Measurements from ENCODE around the gene TRAM2.

The TRAM2 gene

GRCh38 chr6:52533491-52533890 lies 43.4 kb downstream of the TRAM2 start:
- Histone ChIP-seq H3K27me3 (replicated peaks in 2 of 5; ENCODE audit: control insufficient read depth in 4 of 5, insufficient read depth in 5 of 5, low read length in 4 of 5) (no peaks in the 10 kb centered on the region), H3K4me3 (ENCODE audit: control insufficient read depth in 1 of 7, extremely low read depth in 1 of 7, insufficient read depth in 4 of 7, low read depth in 2 of 7, low read length in 6 of 7) (no peak overlapping the region), H3K36me3 (ENCODE audit: control insufficient read depth in 4 of 4, insufficient read depth in 4 of 4, low read length in 3 of 4) (peaks cover 0 to 13% (median 5%) of the 10 kb centered on the region in 4 experiments), H3K4me1 (ENCODE audit: control extremely low read depth in 1 of 4, control insufficient read depth in 4 of 4, insufficient read depth in 4 of 4, low read length in 3 of 4) (peaks cover 8 to 23% (median 21%) of the 10 kb centered on the region in 4 experiments), H3K27ac (ENCODE audit: insufficient read depth in 1 of 2, low read depth in 1 of 2, low read length in 2 of 2, poor library complexity in 1 of 2, severe bottlenecking in 2 of 2) (no peak overlapping the region), H3K9me3 (ENCODE audit: control extremely low read depth in 1 of 5, control insufficient read depth in 4 of 5, insufficient read depth in 2 of 5, low read depth in 1 of 5, low read length in 4 of 5) (no peaks in the 10 kb centered on the region)
- ChIA-PET POLR2A (no interaction called here), CTCF (interaction anchor here (1.6 kb wide), 1 partner anchor 8 kb away, joined by 3 read pairs; no protein-coding TSS in a partner anchor)
- WGBS (ENCODE audit: insufficient coverage), result no CpG with 5 or more reads among the region's 2 CpGs
- DNase-seq, result no peak

GRCh38 chr6:52532457-52532856 lies 44.4 kb downstream of the TRAM2 start:
- no peaks in the 10 kb centered on the region for H3K27me3 ChIP-seq (replicated peaks in 2 of 5; ENCODE audit: control insufficient read depth in 4 of 5, insufficient read depth in 5 of 5, low read length in 4 of 5)
- no peak overlapping the region for H3K27ac ChIP-seq (ENCODE audit: insufficient read depth in 1 of 2, low read depth in 1 of 2, low read length in 2 of 2, poor library complexity in 1 of 2, severe bottlenecking in 2 of 2)
- ChIA-PET POLR2A (no interaction called here), CTCF (no interaction called here)
- H3K4me3 ChIP-seq (ENCODE audit: control insufficient read depth in 1 of 7, extremely low read depth in 1 of 7, insufficient read depth in 4 of 7, low read depth in 2 of 7, low read length in 6 of 7), result no peak overlapping the region
- DNase-seq, result no peak
- H3K9me3 ChIP-seq (ENCODE audit: control extremely low read depth in 1 of 5, control insufficient read depth in 4 of 5, insufficient read depth in 2 of 5, low read depth in 1 of 5, low read length in 4 of 5), result no peaks in the 10 kb centered on the region
- H3K4me1 ChIP-seq (ENCODE audit: control extremely low read depth in 1 of 4, control insufficient read depth in 4 of 4, insufficient read depth in 4 of 4, low read length in 3 of 4), result peaks cover 8 to 12% (median 11%) of the 10 kb centered on the region in 4 experiments
- H3K36me3 ChIP-seq (ENCODE audit: control insufficient read depth in 4 of 4, insufficient read depth in 4 of 4, low read length in 3 of 4), result peaks cover 0 to 13% (median 5%) of the 10 kb centered on the region in 4 experiments
- WGBS (ENCODE audit: insufficient coverage), result no CpG with 5 or more reads among the region's 2 CpGs

GRCh38 chr6:52531834-52532233 lies 45.0 kb downstream of the TRAM2 start:
- POLR2A ChIA-PET, result no interaction called here
- H3K36me3 ChIP-seq (ENCODE audit: control insufficient read depth in 4 of 4, insufficient read depth in 4 of 4, low read length in 3 of 4), result peaks cover 0 to 13% (median 5%) of the 10 kb centered on the region in 4 experiments
- H3K4me3 ChIP-seq (ENCODE audit: control insufficient read depth in 1 of 7, extremely low read depth in 1 of 7, insufficient read depth in 4 of 7, low read depth in 2 of 7, low read length in 6 of 7), result no peak overlapping the region
- CTCF ChIA-PET, result no interaction called here
- H3K27me3 ChIP-seq (replicated peaks in 2 of 5; ENCODE audit: control insufficient read depth in 4 of 5, insufficient read depth in 5 of 5, low read length in 4 of 5), result no peaks in the 10 kb centered on the region
- no peak for DNase-seq
- WGBS (ENCODE audit: insufficient coverage), result 100% methylated on average over 1 of the region's 1 CpG
- H3K9me3 ChIP-seq (ENCODE audit: control extremely low read depth in 1 of 5, control insufficient read depth in 4 of 5, insufficient read depth in 2 of 5, low read depth in 1 of 5, low read length in 4 of 5), result no peaks in the 10 kb centered on the region
- peaks cover 2 to 6% (median 5%) of the 10 kb centered on the region in 4 experiments for H3K4me1 ChIP-seq (ENCODE audit: control extremely low read depth in 1 of 4, control insufficient read depth in 4 of 4, insufficient read depth in 4 of 4, low read length in 3 of 4)
- no peak overlapping the region for H3K27ac ChIP-seq (ENCODE audit: insufficient read depth in 1 of 2, low read depth in 1 of 2, low read length in 2 of 2, poor library complexity in 1 of 2, severe bottlenecking in 2 of 2)

GRCh38 chr6:52531396-52531795 lies 45.5 kb downstream of the TRAM2 start:
- Histone ChIP-seq H3K4me3 (ENCODE audit: control insufficient read depth in 1 of 7, extremely low read depth in 1 of 7, insufficient read depth in 4 of 7, low read depth in 2 of 7, low read length in 6 of 7) (no peak overlapping the region), H3K27me3 (replicated peaks in 2 of 5; ENCODE audit: control insufficient read depth in 4 of 5, insufficient read depth in 5 of 5, low read length in 4 of 5) (no peaks in the 10 kb centered on the region), H3K27ac (ENCODE audit: insufficient read depth in 1 of 2, low read depth in 1 of 2, low read length in 2 of 2, poor library complexity in 1 of 2, severe bottlenecking in 2 of 2) (no peak overlapping the region), H3K36me3 (ENCODE audit: control insufficient read depth in 4 of 4, insufficient read depth in 4 of 4, low read length in 3 of 4) (peaks cover 0 to 13% (median 5%) of the 10 kb centered on the region in 4 experiments), H3K4me1 (ENCODE audit: control extremely low read depth in 1 of 4, control insufficient read depth in 4 of 4, insufficient read depth in 4 of 4, low read length in 3 of 4) (peaks cover under 1 to 3% (median 1%) of the 10 kb centered on the region in 4 experiments), H3K9me3 (ENCODE audit: control extremely low read depth in 1 of 5, control insufficient read depth in 4 of 5, insufficient read depth in 2 of 5, low read depth in 1 of 5, low read length in 4 of 5) (no peaks in the 10 kb centered on the region)
- CTCF ChIA-PET, result no interaction called here
- POLR2A ChIA-PET, result interaction anchor here (0.6 kb wide), 1 partner anchor 276 kb away, joined by 3 read pairs; no protein-coding TSS in a partner anchor
- 98% methylated on average over 4 of the region's 4 CpGs for WGBS (ENCODE audit: insufficient coverage)
- no peak for DNase-seq

- CTCF ChIA-PET, result no interaction called here
- H3K4me1 ChIP-seq (ENCODE audit: control extremely low read depth in 1 of 4, control insufficient read depth in 4 of 4, insufficient read depth in 4 of 4, low read length in 3 of 4), result peaks cover 0 to 3% (median 0%) of the 10 kb centered on the region in 4 experiments
- POLR2A ChIA-PET, result no interaction called here
- H3K27ac ChIP-seq (ENCODE audit: insufficient read depth in 1 of 2, low read depth in 1 of 2, low read length in 2 of 2, poor library complexity in 1 of 2, severe bottlenecking in 2 of 2), result no peak overlapping the region
- no peak overlapping the region for H3K4me3 ChIP-seq (ENCODE audit: control insufficient read depth in 1 of 7, extremely low read depth in 1 of 7, insufficient read depth in 4 of 7, low read depth in 2 of 7, low read length in 6 of 7)
- H3K36me3 ChIP-seq (ENCODE audit: control insufficient read depth in 4 of 4, insufficient read depth in 4 of 4, low read length in 3 of 4), result peaks cover 0 to 13% (median 5%) of the 10 kb centered on the region in 4 experiments
- no peak for DNase-seq
- WGBS (ENCODE audit: insufficient coverage), result 97% methylated on average over 10 of the region's 10 CpGs
- H3K9me3 ChIP-seq (ENCODE audit: control extremely low read depth in 1 of 5, control insufficient read depth in 4 of 5, insufficient read depth in 2 of 5, low read depth in 1 of 5, low read length in 4 of 5), result no peaks in the 10 kb centered on the region
- H3K27me3 ChIP-seq (replicated peaks in 2 of 5; ENCODE audit: control insufficient read depth in 4 of 5, insufficient read depth in 5 of 5, low read length in 4 of 5), result no peaks in the 10 kb centered on the region
Observed at GRCh38 chr6:52530351-52530750, 46.5 kb downstream of the TRAM2 start.

- Histone ChIP-seq H3K36me3 (ENCODE audit: control insufficient read depth in 4 of 4, insufficient read depth in 4 of 4, low read length in 3 of 4) (peaks cover 0 to 7% (median 2%) of the 10 kb centered on the region in 4 experiments), H3K4me3 (ENCODE audit: control insufficient read depth in 1 of 7, extremely low read depth in 1 of 7, insufficient read depth in 4 of 7, low read depth in 2 of 7, low read length in 6 of 7) (no peak overlapping the region), H3K4me1 (ENCODE audit: control extremely low read depth in 1 of 4, control insufficient read depth in 4 of 4, insufficient read depth in 4 of 4, low read length in 3 of 4) (no peaks in the 10 kb centered on the region), H3K27me3 (replicated peaks in 2 of 5; ENCODE audit: control insufficient read depth in 4 of 5, insufficient read depth in 5 of 5, low read length in 4 of 5) (no peaks in the 10 kb centered on the region), H3K27ac (ENCODE audit: insufficient read depth in 1 of 2, low read depth in 1 of 2, low read length in 2 of 2, poor library complexity in 1 of 2, severe bottlenecking in 2 of 2) (no peak overlapping the region), H3K9me3 (ENCODE audit: control extremely low read depth in 1 of 5, control insufficient read depth in 4 of 5, insufficient read depth in 2 of 5, low read depth in 1 of 5, low read length in 4 of 5) (no peaks in the 10 kb centered on the region)
- POLR2A ChIA-PET, result no interaction called here
- WGBS (ENCODE audit: insufficient coverage), result 100% methylated on average over 8 of the region's 8 CpGs
- no peak for DNase-seq
- CTCF ChIA-PET, result no interaction called here
Observed at GRCh38 chr6:52529311-52529710, 47.5 kb downstream of the TRAM2 start.

GRCh38 chr6:52527436-52527835 lies 49.4 kb downstream of the TRAM2 start:
- DNase-seq, result no peak
- POLR2A ChIA-PET, result interaction anchor here (0.7 kb wide), 1 partner anchor 27 kb away, joined by 3 read pairs; no protein-coding TSS in a partner anchor
- Histone ChIP-seq H3K36me3 (ENCODE audit: control insufficient read depth in 4 of 4, insufficient read depth in 4 of 4, low read length in 3 of 4) (peaks cover 0 to 5% (median 2%) of the 10 kb centered on the region in 4 experiments), H3K4me1 (ENCODE audit: control extremely low read depth in 1 of 4, control insufficient read depth in 4 of 4, insufficient read depth in 4 of 4, low read length in 3 of 4) (no peaks in the 10 kb centered on the region), H3K9me3 (ENCODE audit: control extremely low read depth in 1 of 5, control insufficient read depth in 4 of 5, insufficient read depth in 2 of 5, low read depth in 1 of 5, low read length in 4 of 5) (no peaks in the 10 kb centered on the region), H3K27me3 (replicated peaks in 2 of 5; ENCODE audit: control insufficient read depth in 4 of 5, insufficient read depth in 5 of 5, low read length in 4 of 5) (no peaks in the 10 kb centered on the region), H3K4me3 (ENCODE audit: control insufficient read depth in 1 of 7, extremely low read depth in 1 of 7, insufficient read depth in 4 of 7, low read depth in 2 of 7, low read length in 6 of 7) (no peak overlapping the region), H3K27ac (ENCODE audit: insufficient read depth in 1 of 2, low read depth in 1 of 2, low read length in 2 of 2, poor library complexity in 1 of 2, severe bottlenecking in 2 of 2) (no peak overlapping the region)
- 98% methylated on average over 6 of the region's 7 CpGs for WGBS (ENCODE audit: insufficient coverage)
- CTCF ChIA-PET, result interaction anchor here (0.8 kb wide), 1 partner anchor 13 kb away, joined by 3 read pairs; no protein-coding TSS in a partner anchor

All from common myeloid progenitor, CD34-positive (primary cell).